SJCRH30 (cell line): ENCODE results near the gene FOXE3. TPM values are rescaled to one million over a fixed set of nuclear protein-coding genes. Genes with fewer than 3 reads are reported as not detected.

Source experiments
- DNase-seq, 2 experiments: peaks; one replicate each; pipeline ENCODE4 v3.0.0-alpha.2; 2015 to 2020
- H3K27ac ChIP-seq: fragments of 250-450 bp; sonication (Bioruptor Pico); 2 replicates; pipeline ENCODE4 v1.5.1; 2020; ENCODE audit warnings: mild to moderate bottlenecking, moderate library complexity
- H3K27me3 ChIP-seq: fragments of 250-450 bp; sonication (Bioruptor Pico); 2 replicates; pipeline ENCODE4 v1.5.1; 2020; ENCODE audit warnings: mild to moderate bottlenecking, moderate library complexity
- H3K36me3 ChIP-seq: fragments of 250-450 bp; sonication (Bioruptor Pico); 2 replicates; pipeline ENCODE4 v1.5.1; 2020; ENCODE audit warnings: mild to moderate bottlenecking, moderate library complexity
- H3K4me1 ChIP-seq: fragments of 250-450 bp; sonication (Bioruptor Pico); 2 replicates; pipeline ENCODE4 v1.5.1; 2020; ENCODE audit warnings: mild to moderate bottlenecking, moderate library complexity
- H3K4me3 ChIP-seq: fragments of 250-450 bp; sonication (Bioruptor Pico); 2 replicates; pipeline ENCODE4 v1.5.1; 2020; ENCODE audit warnings: mild to moderate bottlenecking, moderate library complexity
- H3K9me3 ChIP-seq: fragments of 250-450 bp; sonication (Bioruptor Pico); replicated peaks from 2 replicates; pipeline ENCODE4 v1.5.1; 2020; ENCODE audit warnings: mild to moderate bottlenecking, moderate library complexity
- total RNA-seq: library from RNA; depleted of rRNA; stranded (reverse); fragments of >200 nt; shearing (Covaris generic); gene quantifications from 2 replicates; pipeline ENCODE4 v1.2.3, GENCODE V29; 2014

The FOXE3 gene
- total RNA-seq, 1 experiment from 2014 or later, result not detected

GRCh38 chr1:47416319-47417169 is 459 bp downstream of the FOXE3 start:
- no peak overlapping the region for H3K4me3 ChIP-seq
- no peaks in the 10 kb centered on the region for H3K27me3 ChIP-seq

GRCh38 chr1:47417170-47418044 is 1.3 kb downstream of the FOXE3 start:
- no peak overlapping the region for H3K27ac ChIP-seq
- no peaks in the 10 kb centered on the region for H3K9me3 ChIP-seq
- H3K4me3 ChIP-seq, result no peak overlapping the region
- H3K4me1 ChIP-seq, result no peaks in the 10 kb centered on the region
- no peaks in the 10 kb centered on the region for H3K27me3 ChIP-seq
- DNase-seq, result no peak
- H3K36me3 ChIP-seq, result no peaks in the 10 kb centered on the region

More at GRCh38 chr1:47416319-47417169, 459 bp downstream of the FOXE3 start:
- Histone ChIP-seq H3K9me3 (no peaks in the 10 kb centered on the region), H3K36me3 (no peaks in the 10 kb centered on the region), H3K27ac (no peak overlapping the region), H3K4me1 (no peaks in the 10 kb centered on the region)
- no peak for DNase-seq

GRCh38 chr1:47418122-47418521 is 2.0 kb downstream of the FOXE3 start:
- DNase-seq, result no peak
- Histone ChIP-seq H3K9me3 (no peaks in the 10 kb centered on the region), H3K4me1 (no peaks in the 10 kb centered on the region), H3K36me3 (no peaks in the 10 kb centered on the region), H3K27ac (no peak overlapping the region), H3K4me3 (no peak overlapping the region), H3K27me3 (no peaks in the 10 kb centered on the region)

DNA sequence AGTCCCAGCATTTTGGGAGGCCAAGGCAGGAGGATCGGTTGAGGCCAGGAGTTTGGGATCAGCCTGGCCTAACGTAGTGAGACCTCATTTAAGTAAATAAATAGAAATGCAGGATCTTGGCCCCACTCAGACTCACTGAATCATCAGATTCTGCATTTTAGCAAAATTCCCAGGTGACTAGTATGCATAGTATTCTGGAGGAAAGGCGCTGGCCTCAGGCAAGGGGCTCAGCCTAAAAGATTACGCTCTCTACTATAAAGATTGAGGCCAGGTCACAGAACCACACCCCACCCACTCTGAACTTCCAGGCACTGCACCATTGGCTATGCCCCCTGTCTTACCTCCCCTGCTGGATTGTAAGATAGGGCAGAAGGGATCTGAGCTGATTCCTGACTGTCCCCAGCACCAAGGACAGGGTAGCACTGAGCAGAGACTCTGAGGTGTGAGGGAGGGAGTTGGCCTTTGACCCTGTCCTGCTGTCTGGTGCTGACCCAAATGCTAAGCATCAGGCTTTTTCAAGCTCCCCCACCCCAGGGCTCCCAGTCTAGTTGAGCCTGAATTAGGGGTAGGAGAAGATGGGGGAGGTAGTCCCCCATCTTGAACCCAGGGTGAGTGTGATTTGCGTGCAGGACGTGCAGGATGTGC is 2.7 kb downstream of the FOXE3 start:
- Histone ChIP-seq H3K27ac (no peak overlapping the region), H3K9me3 (no peaks in the 10 kb centered on the region), H3K4me1 (no peaks in the 10 kb centered on the region), H3K36me3 (no peaks in the 10 kb centered on the region), H3K27me3 (no peaks in the 10 kb centered on the region), H3K4me3 (no peak overlapping the region)
- DNase-seq, result no peak

DNA sequence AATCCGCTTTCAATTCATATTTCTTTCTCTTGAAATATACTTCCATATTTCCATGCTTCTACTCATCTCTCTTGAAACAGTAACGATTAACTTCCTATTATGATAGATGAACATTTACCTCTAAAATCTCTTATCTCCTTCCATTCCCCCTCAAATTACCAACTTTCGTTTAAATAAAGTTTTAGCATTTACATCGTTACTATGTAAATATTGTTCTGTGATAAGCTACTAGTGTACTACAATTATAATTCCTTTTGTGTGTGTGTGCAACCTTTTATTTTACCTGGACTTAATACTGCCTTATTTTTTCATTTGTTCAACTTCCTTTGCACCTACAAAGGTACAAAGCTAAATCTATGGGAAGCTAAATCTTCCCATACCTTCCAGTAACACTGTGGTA is 4.5 kb downstream of the FOXE3 start:
- H3K27me3 ChIP-seq, result no peaks in the 10 kb centered on the region
- no peak overlapping the region for H3K4me3 ChIP-seq
- H3K4me1 ChIP-seq, result no peaks in the 10 kb centered on the region
- H3K27ac ChIP-seq, result no peak overlapping the region
- no peaks in the 10 kb centered on the region for H3K36me3 ChIP-seq
- DNase-seq, result no peak
- no peaks in the 10 kb centered on the region for H3K9me3 ChIP-seq

GRCh38 chr1:47423872-47424271 is 7.8 kb downstream of the FOXE3 start:
- Histone ChIP-seq H3K9me3 (no peaks in the 10 kb centered on the region), H3K4me1 (no peaks in the 10 kb centered on the region), H3K27me3 (no peaks in the 10 kb centered on the region), H3K4me3 (no peak overlapping the region), H3K27ac (no peak overlapping the region), H3K36me3 (no peaks in the 10 kb centered on the region)
- DNase-seq, result no peak

GRCh38 chr1:47424336-47424982 is 8.4 kb downstream of the FOXE3 start:
- no peaks in the 10 kb centered on the region for H3K36me3 ChIP-seq
- H3K27ac ChIP-seq, result no peak overlapping the region
- peak; percentile 70 to 87 for DNase-seq
- H3K4me3 ChIP-seq, result no peak overlapping the region
- no peaks in the 10 kb centered on the region for H3K9me3 ChIP-seq
- no peaks in the 10 kb centered on the region for H3K27me3 ChIP-seq
- no peaks in the 10 kb centered on the region for H3K4me1 ChIP-seq

- no peaks in the 10 kb centered on the region for H3K9me3 ChIP-seq
- no peak overlapping the region for H3K4me3 ChIP-seq
- H3K36me3 ChIP-seq, result peaks cover 6% of the 10 kb centered on the region; the same call in 1 of the 2 replicates
- H3K27ac ChIP-seq, result no peak overlapping the region
- no peaks in the 10 kb centered on the region for H3K27me3 ChIP-seq
- H3K4me1 ChIP-seq, result no peaks in the 10 kb centered on the region
- no peak for DNase-seq
Observed at GRCh38 chr1:47431534-47431933, 15.4 kb downstream of the FOXE3 start.

- Histone ChIP-seq H3K36me3 (peaks cover 6% of the 10 kb centered on the region; the same call in 1 of the 2 replicates), H3K4me1 (no peaks in the 10 kb centered on the region), H3K9me3 (no peaks in the 10 kb centered on the region), H3K27me3 (no peaks in the 10 kb centered on the region), H3K27ac (no peak overlapping the region), H3K4me3 (no peak overlapping the region)
- DNase-seq, result no peak
Observed at GRCh38 chr1:47432071-47433036, 16.3 kb downstream of the FOXE3 start.

DNA sequence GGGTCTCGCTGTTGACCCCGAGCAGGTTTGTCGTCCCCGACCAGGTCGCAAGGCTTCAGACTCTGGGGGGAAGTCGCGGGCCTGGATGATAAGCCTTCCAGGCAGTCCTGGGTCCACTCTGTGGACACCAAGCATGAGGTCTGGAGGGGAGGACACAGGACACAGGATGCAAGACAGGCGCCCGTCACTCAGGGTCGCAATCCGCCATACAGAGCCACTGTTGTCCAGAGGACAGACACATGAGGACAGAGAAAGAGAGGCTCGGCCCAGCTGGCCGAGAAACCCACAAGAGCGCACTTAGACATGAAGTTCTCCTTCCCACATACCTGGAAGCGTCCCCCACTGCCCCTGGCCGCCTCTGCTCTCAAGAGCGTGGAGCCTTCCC is 16.9 kb downstream of the FOXE3 start:
- no peak overlapping the region for H3K4me3 ChIP-seq
- H3K27me3 ChIP-seq, result no peaks in the 10 kb centered on the region
- H3K27ac ChIP-seq, result no peak overlapping the region

GRCh38 chr1:47433477-47434050 is 17.5 kb downstream of the FOXE3 start:
- DNase-seq, result no peak
- Histone ChIP-seq H3K9me3 (no peaks in the 10 kb centered on the region), H3K27ac (no peak overlapping the region), H3K4me1 (no peaks in the 10 kb centered on the region), H3K4me3 (no peak overlapping the region), H3K27me3 (no peaks in the 10 kb centered on the region), H3K36me3 (peaks cover 6% of the 10 kb centered on the region; the same call in 1 of the 2 replicates)

More for the DNA sequence above, 16.9 kb downstream of the FOXE3 start:
- DNase-seq, result no peak
- no peaks in the 10 kb centered on the region for H3K9me3 ChIP-seq
- peaks cover 6% of the 10 kb centered on the region; the same call in 1 of the 2 replicates for H3K36me3 ChIP-seq
- no peaks in the 10 kb centered on the region for H3K4me1 ChIP-seq

- Histone ChIP-seq H3K27ac (no peak overlapping the region), H3K4me3 (no peak overlapping the region), H3K27me3 (no peaks in the 10 kb centered on the region), H3K36me3 (peaks cover 6% of the 10 kb centered on the region; the same call in 1 of the 2 replicates), H3K9me3 (no peaks in the 10 kb centered on the region), H3K4me1 (no peaks in the 10 kb centered on the region)
- no peak for DNase-seq
Observed at GRCh38 chr1:47434051-47434842, 18.2 kb downstream of the FOXE3 start.
